Measurements from ENCODE around the gene SPTBN2. TPM values are rescaled to one million over a fixed set of nuclear protein-coding genes. Genes with fewer than 3 reads are reported as not detected.

SPTBN2 gene
- total and polyA plus RNA-seq, 2 of the 8 experiments (the other 6 are each of a cell fraction or from before 2014, with no cell fraction given), result 19.1 to 69.0 TPM

DNA sequence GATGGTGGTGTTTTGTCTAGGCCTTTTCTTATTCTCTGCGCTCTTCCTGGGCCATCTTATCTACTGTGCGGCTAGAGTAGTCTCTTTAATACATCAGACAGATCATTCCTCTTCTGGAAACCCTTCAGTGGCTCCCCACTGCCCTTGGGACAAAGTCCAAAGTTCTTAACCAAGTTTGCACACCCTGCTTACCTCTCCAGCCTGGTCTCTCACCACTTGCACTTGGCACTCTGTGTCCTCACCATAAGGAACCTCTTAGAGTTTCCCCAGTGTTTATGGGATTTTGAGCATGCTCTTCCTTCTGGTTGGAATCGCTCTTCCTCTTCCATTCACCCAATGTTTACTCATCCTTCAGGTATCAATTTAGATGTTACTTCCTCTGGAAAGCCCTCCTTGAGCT is 5.2 kb upstream of the SPTBN2 start:
- H3K36me3 ChIP-seq (ENCODE audit: control insufficient read depth in 2 of 4, insufficient read depth in 4 of 4, low read length in 3 of 4), result no peaks in the 10 kb centered on the region
- H3K27ac ChIP-seq (ENCODE audit: low read depth, low read length), result no peak overlapping the region
- no peaks in the 10 kb centered on the region for H4K20me1 ChIP-seq (replicated peaks in 1 of 2; ENCODE audit: control insufficient read depth in 1 of 2, insufficient read depth in 2 of 2, low read length in 2 of 2)
- no peak for FAIRE-seq
- H3K23ac ChIP-seq (ENCODE audit: insufficient read length), result no peak overlapping the region
- H3K79me1 ChIP-seq (ENCODE audit: low read depth, low read length), result no peaks in the 10 kb centered on the region
- peaks cover 0 to 3% (median 0%) of the 10 kb centered on the region in 4 experiments; a peak in 3 of 7 replicates for H3K4me1 ChIP-seq (replicated peaks in 1 of 4; ENCODE audit: control insufficient read depth in 3 of 4, insufficient read depth in 4 of 4, low read length in 3 of 4)
- no peak overlapping the region for H3K14ac ChIP-seq (ENCODE audit: insufficient read length)
- H3K18ac ChIP-seq (ENCODE audit: extremely low read depth, low read length), result no peak overlapping the region
- ChIA-PET CTCF (ENCODE audit: partially characterized antibody) (no interaction called here), POLR2A (ENCODE audit: partially characterized antibody) (interaction anchor here (3.8 kb wide), 1 partner anchor 8 kb away, joined by 19 read pairs; no protein-coding TSS in a partner anchor)
- H3K9ac ChIP-seq (replicated peaks in 1 of 4; ENCODE audit: extremely low read depth in 1 of 4, low read depth in 3 of 4, low read length in 3 of 4), result no peak overlapping the region
- H2BK15ac ChIP-seq (ENCODE audit: low read length), result no peak overlapping the region
- H3K27me3 ChIP-seq (replicated peaks in 1 of 4; ENCODE audit: control insufficient read depth in 3 of 4, extremely low read depth in 1 of 4, insufficient read depth in 3 of 4, low read length in 3 of 4), result peaks cover 0 to 12% (median 5%) of the 10 kb centered on the region in 4 experiments; a peak in 6 of 7 replicates
- DNase-seq (ENCODE audit: low read depth in 1 of 2, low spot score in 2 of 2), result no peak
- 98% methylated on average over 3 of the region's 3 CpGs; no CpG with 5 or more reads in 1 of the 2 experiments for WGBS, 2 experiments (ENCODE audit: extremely low coverage in 1 of 2, insufficient coverage in 1 of 2, insufficient read length in 1 of 2, insufficient replicate concordance in 2 of 2, low coverage in 1 of 2, low lambda C conversion rate in 2 of 2, missing lambda C conversion rate in 1 of 2)
- H4K91ac ChIP-seq (replicated peaks; ENCODE audit: insufficient read length, low read length), result no peak overlapping the region
- no peak overlapping the region for H3K4ac ChIP-seq (replicated peaks; ENCODE audit: insufficient read length, low read depth, low read length)
- H3K23me2 ChIP-seq (ENCODE audit: low read depth, low read length), result no peaks in the 10 kb centered on the region
- H3K9me3 ChIP-seq (ENCODE audit: insufficient read depth in 2 of 2, low read depth in 1 of 2, low read length in 1 of 2), result no peaks in the 10 kb centered on the region
- no peak overlapping the region for H4K8ac ChIP-seq (ENCODE audit: extremely low read depth, insufficient read depth, low read length)
- H2BK5ac ChIP-seq (ENCODE audit: low read depth, low read length), result no peak overlapping the region
- no peaks in the 10 kb centered on the region for H3K79me2 ChIP-seq (ENCODE audit: control insufficient read depth in 1 of 2, insufficient read depth in 2 of 2, low read length in 2 of 2)
- H2BK120ac ChIP-seq (replicated peaks; ENCODE audit: low read depth, low read length), result no peak overlapping the region
- no peak overlapping the region for H3K4me2 ChIP-seq (ENCODE audit: insufficient read depth in 1 of 2, low read depth in 2 of 2, low read length in 2 of 2)
- TF ChIP-seq SP1 (IDR thresholded peaks at IDR 0.05; ENCODE audit: low read depth, low read length), result no peak
- TF ChIP-seq SIX5 (IDR thresholded peaks at IDR 0.05; ENCODE audit: low read depth, low read length), result no peak
- no peak for TF ChIP-seq ZNF274 (IDR thresholded peaks at IDR 0.05; ENCODE audit: borderline replicate concordance, extremely low read depth, low read length)
- no peak for TF ChIP-seq PHF8 (conservative IDR thresholded peaks at IDR 0.05; ENCODE audit: low read depth, low read length)
- no peak for TF ChIP-seq BCL11A (IDR thresholded peaks at IDR 0.05; ENCODE audit: low read depth in 2 of 2, low read length in 2 of 2)
- no peak overlapping the region for H2BK12ac ChIP-seq (ENCODE audit: low read depth, low read length)
- no peak overlapping the region for H2AFZ ChIP-seq (ENCODE audit: low read length)
- no peak overlapping the region for H2BK20ac ChIP-seq (ENCODE audit: low read length)
- H4K5ac ChIP-seq (ENCODE audit: insufficient read length, low read depth, low read length), result no peak overlapping the region
- H3K56ac ChIP-seq (replicated peaks; ENCODE audit: insufficient read length, low read depth, low read length), result no peak overlapping the region
- no peak overlapping the region for H2AK5ac ChIP-seq (ENCODE audit: low read depth, low read length)
- H3K4me3 ChIP-seq (ENCODE audit: extremely low read depth in 1 of 4, insufficient read depth in 2 of 4, low read depth in 3 of 4, low read length in 4 of 4), result no peak overlapping the region

All from H1 (cell line).